HG03159 (cell line): Measurements from ENCODE around the gene IL21R.
"Not testable (repeated sequence)": the region's sequence is repeated elsewhere in the genome, so short reads cannot be mapped to it uniquely, and the experiment has no call there.

Experiments used
- ATAC-seq: cut with Tn5 transposase; IDR thresholded peaks from one replicate; pipeline ENCODE4 v1.9.1; 2021; ENCODE audit warnings: mild to moderate bottlenecking, moderate library complexity; ENCODE audit not compliant: unreplicated experiment

IL21R gene

DNA sequence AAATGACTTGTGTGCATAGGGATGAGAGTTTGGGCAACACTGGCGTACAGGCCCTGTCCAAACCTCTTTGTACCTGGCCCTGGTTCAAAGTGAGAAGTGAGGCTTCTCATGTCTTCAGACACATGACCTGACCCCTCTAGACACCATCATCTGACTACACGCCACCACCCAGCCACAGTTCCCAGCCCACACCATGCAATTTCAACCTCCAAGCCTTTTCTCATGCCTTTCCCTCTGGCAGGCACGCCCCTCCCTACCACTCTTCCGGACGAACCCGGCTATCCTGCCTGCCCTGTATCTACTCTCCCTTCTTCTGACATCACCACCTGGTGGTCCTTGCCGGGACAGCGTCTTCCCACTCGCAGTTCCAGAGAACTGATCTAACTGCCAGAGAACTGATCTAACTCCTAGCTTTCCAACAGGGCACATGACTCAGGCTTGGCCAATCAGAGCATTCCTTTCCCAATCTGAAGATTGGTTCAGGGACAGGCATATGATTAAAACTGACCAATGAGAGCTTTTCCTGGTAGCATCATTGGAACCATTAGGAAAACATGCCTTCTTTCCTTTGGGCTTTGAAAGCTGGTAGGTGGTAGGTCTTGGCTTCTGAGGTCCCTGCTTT is 27.1 kb upstream of the IL21R start:
- peak; percentile 42 for ATAC-seq

DNA sequence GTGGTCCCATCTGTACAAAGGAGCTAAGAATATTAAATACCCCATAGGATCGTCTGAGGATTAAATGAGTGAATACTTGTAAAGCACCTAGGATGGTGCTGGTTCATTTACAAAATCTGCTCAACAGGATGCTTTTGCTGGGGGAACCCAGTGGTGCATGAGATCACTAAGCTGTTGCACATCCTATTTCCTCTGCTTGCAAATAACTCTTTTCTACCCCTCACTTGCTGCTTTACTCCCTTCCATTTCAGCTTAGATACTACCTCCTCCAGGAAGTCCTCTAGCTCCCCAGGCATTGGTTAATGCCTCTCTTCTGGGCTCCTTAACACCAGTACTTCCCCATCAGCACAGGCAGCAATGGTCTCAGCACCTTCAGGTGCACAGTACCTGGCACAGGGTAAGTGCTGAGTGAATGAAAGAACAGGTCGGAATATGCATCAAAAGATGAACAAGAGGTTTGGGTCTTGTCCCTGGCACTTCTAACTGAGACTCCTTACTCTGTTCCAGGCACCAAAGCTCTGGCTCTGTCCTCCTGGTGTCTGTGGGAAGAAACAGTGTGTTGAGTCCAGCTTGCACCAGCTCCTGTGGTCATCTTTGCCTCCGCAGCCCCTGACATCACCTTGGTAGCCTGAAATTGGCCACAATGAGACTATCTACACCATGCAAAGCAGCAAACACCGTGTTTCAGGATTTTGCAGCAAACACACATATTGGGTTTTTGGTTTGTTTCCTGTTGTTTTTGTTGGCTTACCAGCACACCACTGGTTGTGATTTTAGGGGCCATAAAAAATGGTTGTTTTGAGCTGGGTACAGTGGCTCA is 24.1 kb upstream of the IL21R start:
- no peak for ATAC-seq

DNA sequence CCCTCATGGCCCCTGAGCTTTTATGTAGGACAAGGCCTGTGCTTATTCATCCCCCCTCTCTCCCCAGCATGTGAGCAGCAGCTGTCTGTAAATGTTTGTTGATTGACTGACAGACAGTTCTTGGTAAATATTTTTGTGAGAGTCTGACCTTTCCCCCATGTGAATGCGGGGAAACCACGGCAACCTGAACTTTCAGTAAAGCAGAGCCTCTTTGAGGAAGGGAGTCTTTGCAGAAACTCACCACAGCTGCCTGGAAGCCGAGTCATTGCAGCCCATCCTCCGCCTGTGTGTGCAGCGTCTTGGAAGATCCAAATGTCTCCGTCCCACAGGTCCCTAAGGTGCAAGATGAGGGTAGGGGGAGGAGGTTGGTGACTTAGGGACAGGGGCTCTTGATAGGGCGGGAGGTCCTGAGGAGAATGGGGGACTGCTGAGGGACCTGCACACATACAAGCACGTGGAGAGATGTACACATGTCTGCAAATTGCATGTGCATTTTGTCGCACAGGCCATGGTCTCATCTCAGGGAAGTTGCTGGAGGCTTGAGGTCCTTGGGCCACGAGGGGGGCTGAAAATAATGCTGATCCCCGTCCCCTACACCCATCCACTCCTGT is 23.0 kb upstream of the IL21R start:
- no peak for ATAC-seq

DNA sequence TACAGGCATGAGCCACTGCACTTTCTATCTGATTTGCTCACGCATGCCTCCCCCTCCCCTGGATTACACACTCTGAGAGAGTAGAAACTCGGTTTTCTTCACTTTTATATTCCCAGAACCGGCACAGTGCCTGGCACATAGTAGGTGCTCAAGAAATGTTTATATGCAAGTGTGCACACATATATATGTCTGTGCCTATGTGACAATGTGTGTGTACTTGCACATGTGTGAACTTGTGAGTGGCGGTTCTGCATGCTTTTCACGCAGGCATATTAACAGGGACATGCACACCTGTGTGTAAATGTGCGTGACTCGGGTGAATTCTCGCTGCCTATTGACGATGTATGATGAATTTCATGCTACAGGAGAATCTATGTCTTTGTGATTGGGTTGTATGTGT is 22.1 kb upstream of the IL21R start:
- no peak for ATAC-seq

DNA sequence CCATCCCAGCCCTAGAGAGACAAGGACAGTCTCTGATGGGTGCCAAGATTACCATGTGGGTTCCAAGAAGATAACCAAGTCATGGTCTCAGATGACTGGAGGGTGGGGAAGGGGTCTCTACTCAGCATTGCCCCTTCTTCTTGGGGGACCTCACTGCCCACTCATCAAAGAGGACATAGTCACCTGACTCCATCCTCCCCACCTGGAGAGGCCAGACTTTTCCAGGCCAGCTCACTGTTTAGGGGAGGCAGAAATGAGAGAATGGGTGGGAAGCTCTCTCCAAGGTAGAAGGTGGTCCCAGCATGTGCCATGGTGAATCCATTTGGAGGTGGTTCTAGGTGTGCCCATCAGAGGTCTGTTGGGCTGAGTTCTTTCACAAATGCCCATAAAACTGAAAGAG is 20.7 kb upstream of the IL21R start:
- no peak for ATAC-seq

DNA sequence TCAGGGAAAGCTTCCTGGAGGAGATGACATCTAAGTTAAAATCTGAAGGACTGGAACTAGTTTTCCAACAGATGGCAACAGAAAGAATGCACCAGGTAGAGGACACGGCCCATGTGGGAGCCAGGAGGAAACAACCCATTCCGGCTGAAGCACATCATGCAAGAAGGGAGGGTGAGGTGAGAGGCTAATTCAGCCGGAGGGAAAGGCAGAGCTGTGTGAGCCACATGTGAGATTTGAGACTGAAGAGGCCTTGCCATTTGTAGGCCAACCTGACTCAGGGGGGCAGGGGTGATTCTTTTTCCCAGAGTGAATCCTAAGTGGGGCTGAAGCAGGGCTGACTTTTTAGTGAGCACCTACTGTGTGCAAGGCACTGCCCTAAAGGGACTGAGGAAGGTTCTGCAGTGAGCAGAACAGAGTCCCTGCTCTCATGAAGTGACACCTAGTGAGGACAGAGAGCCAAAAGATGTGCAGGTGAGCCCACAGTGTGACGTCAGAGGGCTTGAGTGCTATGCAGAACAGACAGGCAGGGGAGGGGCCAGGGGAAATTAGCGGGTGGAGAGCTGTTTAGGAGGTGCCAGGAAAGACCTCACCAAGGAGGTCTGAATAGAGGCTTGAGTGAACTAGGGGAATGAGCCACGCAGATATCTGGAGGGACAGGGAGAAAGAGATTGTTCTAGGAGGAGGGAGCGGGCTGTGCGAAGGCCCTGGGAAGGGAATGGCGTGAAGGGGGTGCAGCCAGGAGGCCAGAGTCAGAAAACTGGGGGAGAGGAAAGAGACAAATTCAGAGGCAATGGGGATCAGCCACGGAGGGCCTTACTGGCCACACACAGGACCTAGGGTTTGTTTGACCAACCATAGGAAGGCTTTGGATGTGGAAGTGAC is 19.8 kb upstream of the IL21R start:
- ATAC-seq = no peak

DNA sequence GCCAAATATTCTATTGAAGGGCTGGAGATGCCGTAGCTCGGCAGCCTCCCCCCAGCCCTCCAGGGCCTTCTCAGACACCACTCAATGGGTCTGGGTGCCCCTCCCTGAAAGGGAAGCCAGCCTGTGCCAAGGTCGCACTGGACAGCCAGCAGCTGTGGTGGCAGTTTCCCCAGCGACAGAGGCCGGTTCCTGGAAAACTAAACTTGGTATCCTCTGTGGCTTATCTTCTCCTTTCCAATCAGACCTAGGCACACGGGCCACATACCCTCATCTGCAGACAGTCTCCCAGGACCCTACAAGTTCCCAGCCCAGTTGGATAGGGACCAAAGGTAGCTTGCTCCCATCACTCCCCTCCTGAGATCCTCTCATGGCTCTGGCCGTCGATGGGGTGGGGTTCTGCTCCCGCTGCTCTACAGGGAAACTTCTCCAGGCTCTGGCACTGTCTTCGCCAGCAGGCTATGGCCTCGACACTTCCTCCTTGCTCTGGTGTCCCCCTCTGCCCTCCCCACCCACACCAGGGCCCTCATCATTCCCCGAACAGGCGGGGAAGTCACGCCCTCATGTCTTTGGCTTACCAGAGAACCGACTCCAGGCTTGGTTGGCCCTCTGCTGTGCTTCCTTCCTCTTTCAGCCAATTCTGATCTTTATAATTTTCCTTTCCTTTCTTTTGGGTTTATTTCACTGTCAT is 18.3 kb upstream of the IL21R start:
- no peak for ATAC-seq

DNA sequence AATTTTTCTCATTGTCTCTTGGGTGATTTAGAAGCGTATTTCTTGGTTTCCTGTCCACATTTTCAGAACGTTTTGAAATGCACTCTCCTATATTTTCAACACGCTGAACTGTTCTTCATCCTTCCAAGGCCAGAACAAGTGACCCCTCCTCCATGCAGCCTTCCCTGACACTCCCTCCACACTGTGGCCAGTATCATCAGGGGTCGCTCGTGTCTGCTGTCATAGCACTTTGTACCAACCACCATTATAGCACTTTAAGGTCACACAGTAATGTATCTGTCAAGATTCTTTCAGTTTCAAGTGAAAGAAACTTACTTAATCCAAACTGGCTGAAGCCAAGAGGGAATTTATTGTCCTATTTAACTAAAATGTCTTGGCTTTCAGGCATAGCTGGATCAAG is 17.5 kb upstream of the IL21R start:
- ATAC-seq = no peak

DNA sequence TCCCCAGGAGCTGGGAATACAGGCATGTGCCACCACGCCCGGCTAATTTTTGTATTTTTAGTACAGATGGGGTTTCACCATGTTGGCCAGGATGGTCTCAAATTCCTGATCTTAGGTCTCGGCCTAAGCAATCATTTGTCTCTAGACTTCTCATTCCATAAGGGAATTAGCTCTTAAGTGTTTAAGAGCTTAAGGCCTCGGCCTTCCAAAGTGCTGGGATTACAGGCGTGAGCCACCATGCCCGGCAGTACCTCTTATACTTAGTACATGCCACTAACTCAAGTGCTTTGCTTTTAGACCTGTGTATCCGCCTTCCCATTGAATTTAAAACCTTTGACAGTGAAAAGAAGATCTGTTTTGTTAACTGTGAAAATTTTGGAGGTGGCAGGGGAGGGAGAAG is 16.6 kb upstream of the IL21R start:
- ATAC-seq = no peak

DNA sequence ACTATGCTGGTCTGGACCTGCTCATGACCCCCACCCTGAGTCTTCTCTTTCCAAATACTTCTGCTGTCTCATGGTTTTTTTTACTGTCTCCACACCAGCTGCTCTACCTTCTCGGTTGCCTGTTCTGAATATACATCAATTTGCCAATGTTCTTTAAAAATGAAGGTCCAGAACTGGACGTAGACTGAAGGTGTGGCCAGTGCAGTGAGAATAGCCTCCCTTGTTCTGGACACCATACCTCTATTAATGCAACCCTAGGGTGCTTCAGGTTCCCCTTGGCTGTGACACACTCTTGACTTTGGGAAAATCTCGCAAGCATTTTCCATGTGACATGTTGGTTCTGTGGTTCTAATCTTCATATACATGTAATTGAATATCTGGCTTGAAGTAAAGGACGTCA is 15.3 kb upstream of the IL21R start:
- ATAC-seq = no peak

DNA sequence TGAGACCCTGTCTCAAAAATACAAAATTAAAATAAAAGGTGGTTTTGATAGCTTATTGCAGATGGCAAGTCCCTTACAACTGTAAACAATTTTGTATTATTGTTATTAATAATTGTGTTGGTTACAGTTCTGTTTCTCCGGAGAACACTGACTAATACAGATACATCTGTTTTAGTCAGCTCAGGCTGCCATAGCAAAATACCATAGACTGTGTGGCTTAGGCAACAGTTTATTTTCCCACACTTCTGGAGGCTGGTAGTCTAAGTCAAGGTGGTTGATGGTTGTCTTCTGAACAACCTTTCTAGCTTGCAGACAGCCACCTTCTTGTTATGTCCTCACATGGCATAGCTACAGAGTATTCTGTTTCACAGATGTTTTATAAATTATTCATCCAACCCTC is 14.2 kb upstream of the IL21R start:
- peak; percentile 69 for ATAC-seq

DNA sequence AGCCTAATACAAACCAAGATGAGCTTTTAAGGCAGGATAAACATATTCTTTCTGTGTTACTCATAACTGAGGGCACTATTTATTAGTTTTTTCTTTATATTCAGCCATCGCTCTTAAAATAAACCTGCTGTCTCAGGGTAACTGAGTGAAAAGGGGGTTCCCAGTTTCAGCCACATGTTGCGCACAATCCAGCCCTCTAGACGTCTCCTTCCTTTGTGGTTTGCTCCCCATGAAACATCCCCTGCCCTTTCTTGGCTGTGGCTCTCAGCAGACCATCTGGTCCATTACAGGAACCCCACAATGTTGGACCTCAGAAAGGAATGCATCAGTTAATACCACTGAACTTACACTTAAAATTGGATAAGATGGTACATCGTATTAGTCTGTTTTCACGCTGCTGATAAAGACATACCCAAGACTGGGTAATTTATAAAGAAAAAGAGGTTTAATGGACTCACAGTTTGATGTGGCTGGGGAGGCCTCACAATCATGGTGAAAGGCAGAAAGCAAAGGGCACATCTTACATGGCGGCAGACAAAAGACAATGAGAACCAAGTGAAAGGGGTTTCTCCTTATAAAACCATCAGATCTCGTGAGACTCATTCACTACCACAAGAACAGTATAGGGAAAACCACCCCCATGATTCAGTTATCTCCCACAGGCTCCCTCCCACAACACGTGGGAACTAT is 12.6 kb upstream of the IL21R start:
- no peak for ATAC-seq

DNA sequence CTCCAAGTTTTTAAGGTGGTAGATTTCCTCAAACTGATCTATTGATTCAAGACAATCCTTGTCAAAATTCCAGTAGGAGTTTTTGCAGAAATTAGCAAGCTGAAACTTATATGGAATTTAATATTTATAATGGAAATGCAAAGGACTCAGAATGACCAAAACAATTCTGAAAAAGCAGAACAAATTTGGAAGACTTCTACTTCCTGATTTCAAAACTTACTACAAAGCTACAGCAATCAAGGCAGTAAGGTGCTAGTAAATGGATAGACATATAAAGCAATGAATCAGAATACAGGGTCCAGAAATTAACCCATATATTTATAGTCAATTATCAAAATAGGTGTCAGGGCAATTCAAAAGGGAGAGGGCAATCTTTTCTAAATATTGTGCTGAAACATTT is 11.8 kb upstream of the IL21R start:
- no peak for ATAC-seq

DNA sequence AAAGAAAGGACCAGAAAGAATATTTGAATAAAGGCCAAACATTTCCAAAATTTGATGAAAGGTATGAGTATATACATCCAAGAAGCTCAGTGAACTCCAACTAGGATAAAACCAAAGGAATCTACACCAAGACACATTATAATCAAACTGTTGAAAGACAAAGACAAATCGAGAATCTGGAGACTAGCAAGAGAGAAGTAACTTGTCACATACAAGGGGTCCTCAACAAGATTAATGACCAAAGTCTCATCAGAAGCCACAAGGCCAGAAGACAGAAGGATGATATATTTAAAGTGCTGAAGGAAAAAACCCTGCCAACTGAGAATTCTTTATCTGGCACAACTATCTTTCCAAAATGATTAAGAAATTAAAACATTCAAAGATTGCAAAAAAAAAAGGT is 9.3 kb upstream of the IL21R start:
- no peak for ATAC-seq

DNA sequence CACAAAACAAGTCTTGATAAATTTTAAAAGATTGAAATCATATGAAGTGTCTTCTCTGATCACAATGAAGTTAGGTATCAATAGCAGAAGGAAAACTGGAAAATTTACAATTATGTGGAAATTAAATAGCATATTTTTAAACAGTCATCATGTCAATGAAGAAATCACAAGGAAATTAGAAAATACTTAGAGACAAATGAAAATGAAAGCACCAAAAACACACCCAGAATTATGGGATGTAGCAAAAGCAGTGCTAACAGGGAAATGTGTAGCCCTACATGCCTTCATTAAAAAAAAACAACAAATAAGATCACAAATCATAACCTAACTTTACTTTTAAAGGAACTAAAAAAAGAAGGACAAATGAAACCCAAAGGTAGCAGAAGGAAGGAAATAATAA is 7.5 kb upstream of the IL21R start:
- ATAC-seq = no peak

DNA sequence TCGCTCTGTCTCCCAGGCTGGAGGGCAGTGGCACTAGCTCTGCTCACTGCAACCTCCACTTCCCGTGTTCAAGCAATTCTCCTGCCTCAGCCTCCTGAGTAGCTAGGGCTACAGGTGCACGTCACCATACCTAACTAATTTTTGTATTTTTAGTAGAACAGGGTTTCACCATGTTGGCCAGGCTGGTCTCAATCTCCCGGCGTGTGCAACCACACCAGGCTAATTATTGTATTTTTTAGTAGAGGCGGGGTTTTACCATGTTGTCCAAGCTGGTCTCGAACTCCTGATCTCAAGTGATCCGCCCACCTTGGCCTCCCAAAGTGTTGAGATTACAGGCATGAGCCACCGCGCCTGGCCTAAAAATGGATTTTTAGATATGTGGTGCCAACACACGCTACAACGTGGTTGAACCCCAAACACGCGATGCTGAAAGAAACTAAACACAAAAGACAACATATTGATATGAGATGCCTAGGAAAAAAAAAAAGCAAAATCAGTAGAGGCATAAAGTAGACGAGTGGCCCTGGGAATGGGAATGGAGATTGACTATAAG is 3.6 kb upstream of the IL21R start:
- not testable (repeated sequence) for ATAC-seq

DNA sequence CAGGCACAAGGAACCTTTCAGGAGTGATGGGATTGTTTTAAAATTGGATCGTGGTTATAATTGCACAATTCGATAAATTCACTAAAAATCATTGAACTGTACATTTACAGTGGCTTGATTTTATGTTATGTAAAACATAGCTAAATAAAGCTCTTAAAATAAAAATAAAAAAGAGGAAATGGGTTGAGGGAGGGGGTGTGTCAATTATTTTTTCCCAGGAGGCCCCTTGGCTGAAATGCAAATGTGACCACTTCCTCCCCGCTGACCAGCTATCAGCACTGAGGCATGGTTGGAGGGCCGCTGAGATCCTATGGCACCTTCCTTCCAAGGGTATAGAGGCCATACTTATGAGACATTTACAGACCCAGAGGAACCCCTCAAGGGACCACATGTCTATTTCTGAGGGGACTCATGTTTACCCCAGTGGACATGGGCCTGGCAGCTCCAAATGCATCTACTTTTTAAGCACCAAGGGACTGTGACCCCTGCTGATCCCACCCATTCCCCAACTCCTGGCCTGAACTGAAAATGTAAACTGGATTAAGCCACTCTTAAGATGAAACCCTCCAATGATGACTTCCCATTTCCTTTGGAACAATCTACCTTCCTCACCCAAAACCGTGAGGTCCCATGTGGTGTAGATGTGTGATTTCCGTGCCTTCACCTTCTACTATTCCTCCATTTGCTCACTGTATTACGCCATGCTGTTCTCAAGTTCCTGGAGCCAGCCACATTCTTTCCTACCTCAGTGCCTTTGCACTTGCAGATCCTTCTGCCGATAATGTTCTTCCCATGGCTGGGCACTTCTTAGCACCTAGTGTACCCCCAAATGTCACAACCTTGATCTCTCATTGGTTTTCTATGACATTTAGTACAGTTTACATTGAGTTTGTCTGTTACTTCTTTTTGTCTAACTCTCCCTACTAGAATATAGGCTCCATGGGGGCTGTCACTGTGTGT is 2.8 kb upstream of the IL21R start:
- ATAC-seq = no peak

DNA sequence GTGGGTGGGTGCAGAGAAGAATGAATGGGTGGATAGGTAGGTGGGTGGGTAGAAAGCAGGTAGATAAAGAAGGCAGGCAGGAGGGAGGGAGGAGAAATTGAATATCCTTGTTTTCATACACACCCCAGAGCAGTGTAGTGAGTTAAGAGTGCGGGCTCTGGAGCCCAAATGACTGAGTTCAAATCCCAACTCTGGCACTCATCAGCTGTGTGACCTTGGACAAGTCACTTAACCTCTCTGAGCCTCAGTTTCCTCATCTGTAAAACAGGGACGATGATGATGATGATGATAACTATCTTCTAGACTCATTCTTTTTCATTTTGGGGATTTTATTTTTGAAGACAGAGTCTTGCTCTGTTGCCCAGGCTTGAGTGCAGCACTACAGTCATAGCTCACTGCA is 2.0 kb upstream of the IL21R start:
- no peak for ATAC-seq
